ENCODE results near the gene OR2K2.

- TF ChIP-seq CTCF (IDR thresholded peaks at IDR 0.05) (no peak), POLR2A (IDR thresholded peaks at IDR 0.05) (no peak)
Observed at GRCh38 chr9:111294691-111295451, 35.2 kb downstream of the OR2K2 start.
